Loucy (cell line): ENCODE data around the gene DCST1.
A peak's percentile ranks its signal among the peaks of the same experiment; 100 is the strongest.

Experiments
- EZH2phosphoT487 ChIP-seq: fragments of 200-600 bp; IDR thresholded peaks from 2 replicates; pipeline ENCODE4 v1.6.1; 2018; ENCODE audit warnings: antibody characterized with exemption, mild to moderate bottlenecking, moderate library complexity, borderline replicate concordance
- TF ChIP-seq, protein P1 (sequence below): fragments of 200-600 bp; sonication (generic); conservative IDR thresholded peaks from 2 replicates; pipeline ENCODE4 v1.5.1; 2014; ENCODE audit warnings: mild to moderate bottlenecking, antibody characterized with exemption, low read length

DNA sequence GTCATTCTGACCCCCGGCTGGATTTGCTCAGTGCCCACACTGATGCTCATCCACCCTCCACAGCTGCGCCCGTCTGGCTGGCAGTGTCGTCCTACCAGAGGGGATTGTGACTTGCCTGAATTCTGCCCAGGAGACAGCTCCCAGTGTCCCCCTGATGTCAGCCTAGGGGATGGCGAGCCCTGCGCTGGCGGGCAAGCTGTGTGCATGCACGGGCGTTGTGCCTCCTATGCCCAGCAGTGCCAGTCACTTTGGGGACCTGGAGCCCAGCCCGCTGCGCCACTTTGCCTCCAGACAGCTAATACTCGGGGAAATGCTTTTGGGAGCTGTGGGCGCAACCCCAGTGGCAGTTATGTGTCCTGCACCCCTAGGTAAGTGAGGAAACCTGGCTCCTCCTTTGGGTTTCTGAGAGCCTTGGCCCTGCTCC, 24.2 kb downstream of the DCST1 start:
- TF ChIP-seq, protein P1, sequence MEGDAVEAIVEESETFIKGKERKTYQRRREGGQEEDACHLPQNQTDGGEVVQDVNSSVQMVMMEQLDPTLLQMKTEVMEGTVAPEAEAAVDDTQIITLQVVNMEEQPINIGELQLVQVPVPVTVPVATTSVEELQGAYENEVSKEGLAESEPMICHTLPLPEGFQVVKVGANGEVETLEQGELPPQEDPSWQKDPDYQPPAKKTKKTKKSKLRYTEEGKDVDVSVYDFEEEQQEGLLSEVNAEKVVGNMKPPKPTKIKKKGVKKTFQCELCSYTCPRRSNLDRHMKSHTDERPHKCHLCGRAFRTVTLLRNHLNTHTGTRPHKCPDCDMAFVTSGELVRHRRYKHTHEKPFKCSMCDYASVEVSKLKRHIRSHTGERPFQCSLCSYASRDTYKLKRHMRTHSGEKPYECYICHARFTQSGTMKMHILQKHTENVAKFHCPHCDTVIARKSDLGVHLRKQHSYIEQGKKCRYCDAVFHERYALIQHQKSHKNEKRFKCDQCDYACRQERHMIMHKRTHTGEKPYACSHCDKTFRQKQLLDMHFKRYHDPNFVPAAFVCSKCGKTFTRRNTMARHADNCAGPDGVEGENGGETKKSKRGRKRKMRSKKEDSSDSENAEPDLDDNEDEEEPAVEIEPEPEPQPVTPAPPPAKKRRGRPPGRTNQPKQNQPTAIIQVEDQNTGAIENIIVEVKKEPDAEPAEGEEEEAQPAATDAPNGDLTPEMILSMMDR = peak; percentile 25; the same call in 1 of the 2 replicates
- TF ChIP-seq EZH2phosphoT487 = no peak
